Measurements from ENCODE around the gene NNT. TPM values are rescaled to one million over a fixed set of nuclear protein-coding genes. Genes with fewer than 3 reads are reported as not detected.
"Not testable (repeated sequence)": the region's sequence is repeated elsewhere in the genome, so short reads cannot be mapped to it uniquely, and the experiment has no call there.

NNT gene
- total and polyA plus RNA-seq, 9 of the 15 experiments (the other 6 are each of a cell fraction or from before 2014, with no cell fraction given) = 21.9 to 68.6 (median 42.2) TPM

- H3K9ac ChIP-seq (ENCODE audit: insufficient read depth in 1 of 2, low read depth in 2 of 2, low read length in 2 of 2); H3K4me2 ChIP-seq (ENCODE audit: insufficient read depth, low read length); H3K4me1 ChIP-seq (replicated peaks in 1 of 2; ENCODE audit: control insufficient read depth in 2 of 2, insufficient read depth in 2 of 2, low read length in 2 of 2); H3K79me2 ChIP-seq (ENCODE audit: control insufficient read depth, insufficient read depth, low read length); BruUV-seq (replicated peaks); intact Hi-C loops (cut with micrococcal nuclease); POLR2A ChIA-PET; H3K27me3 ChIP-seq (ENCODE audit: control insufficient read depth in 2 of 2, insufficient read depth in 2 of 2, low read length in 2 of 2); FAIRE-seq; H3K9me1 ChIP-seq (ENCODE audit: control insufficient read depth, insufficient read depth, low read length); H3K4me3 ChIP-seq; H3K27ac ChIP-seq (ENCODE audit: extremely low read depth, low read depth, low read length); H2AFZ ChIP-seq (ENCODE audit: low read depth, low read length); ATAC-seq; H3K9me3 ChIP-seq (replicated peaks; ENCODE audit: control insufficient read depth, insufficient read depth, low read depth, low read length); DNase-seq (ENCODE audit: extremely low read depth in 1 of 4, low spot score in 3 of 4); H4K20me1 ChIP-seq (replicated peaks; ENCODE audit: control insufficient read depth, insufficient read depth, low read length); in situ Hi-C loops (cut with MboI): not testable (repeated sequence)
- TF ChIP-seq KDM1A (IDR thresholded peaks at IDR 0.05) (peak in 1 of 2 experiments; percentile 46; a peak in 2 of 4 replicates), ZNF146 (CRISPR knock-in tag; IDR thresholded peaks at IDR 0.05; ENCODE audit: unreplicated experiment) (peak; percentile 73), RBM25 (IDR thresholded peaks at IDR 0.05; ENCODE audit: low read depth, low read length, severe bottlenecking) (peak; percentile 7)
- CTCF ChIA-PET (ENCODE audit: low intra/inter-chr PET ratio) = interaction anchor here (0.7 kb wide), 1 partner anchor 626 kb away, joined by 4 read pairs; no protein-coding TSS in a partner anchor
- peaks cover 27% of the 10 kb centered on the region; the same call in 2 of the 3 replicates for H3K36me3 ChIP-seq (ENCODE audit: control insufficient read depth, insufficient read depth, low read length)
- 88% methylated on average over 1 of the region's 1 CpG for WGBS (ENCODE audit: insufficient coverage, low coverage, missing lambda C conversion rate)
Observed at GRCh38 chr5:43706576-43706975, 103.6 kb downstream of the NNT start.

- TF ChIP-seq, protein P1, sequence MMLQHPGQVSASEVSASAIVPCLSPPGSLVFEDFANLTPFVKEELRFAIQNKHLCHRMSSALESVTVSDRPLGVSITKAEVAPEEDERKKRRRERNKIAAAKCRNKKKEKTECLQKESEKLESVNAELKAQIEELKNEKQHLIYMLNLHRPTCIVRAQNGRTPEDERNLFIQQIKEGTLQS (IDR thresholded peaks at IDR 0.05) = 0 out of 2 replicates have a peak, but pooled peaks have one; percentile 28
- TF ChIP-seq, protein P1 (CRISPR knock-in tag; conservative IDR thresholded peaks at IDR 0.05) = no peak
- no peak for TF ChIP-seq KDM5B (IDR thresholded peaks at IDR 0.05; ENCODE audit: insufficient replicate concordance, low read depth, low read length)
- ChIA-PET POLR2A (no interaction called here), CTCF (ENCODE audit: low intra/inter-chr PET ratio) (no interaction called here)
- peak; percentile 36; the same call in 2 of the 3 replicates for ATAC-seq
- Histone ChIP-seq H3K79me2 (ENCODE audit: control insufficient read depth, insufficient read depth, low read length) (no peaks in the 10 kb centered on the region), H2AFZ (ENCODE audit: low read depth, low read length) (no peak overlapping the region), H3K4me3 (no peak overlapping the region), H4K20me1 (replicated peaks; ENCODE audit: control insufficient read depth, insufficient read depth, low read length) (no peaks in the 10 kb centered on the region), H3K4me2 (ENCODE audit: insufficient read depth, low read length) (no peak overlapping the region), H3K4me1 (replicated peaks in 1 of 2; ENCODE audit: control insufficient read depth in 2 of 2, insufficient read depth in 2 of 2, low read length in 2 of 2) (no peaks in the 10 kb centered on the region), H3K36me3 (ENCODE audit: control insufficient read depth, insufficient read depth, low read length) (no peaks in the 10 kb centered on the region), H3K27me3 (ENCODE audit: control insufficient read depth in 2 of 2, insufficient read depth in 2 of 2, low read length in 2 of 2) (no peaks in the 10 kb centered on the region), H3K9ac (ENCODE audit: insufficient read depth in 1 of 2, low read depth in 2 of 2, low read length in 2 of 2) (no peak overlapping the region), H3K9me1 (ENCODE audit: control insufficient read depth, insufficient read depth, low read length) (no peaks in the 10 kb centered on the region), H3K9me3 (replicated peaks; ENCODE audit: control insufficient read depth, insufficient read depth, low read depth, low read length) (no peaks in the 10 kb centered on the region), H3K27ac (ENCODE audit: extremely low read depth, low read depth, low read length) (no peak overlapping the region)
- in situ Hi-C loops (cut with MboI) = no loop called here
- intact Hi-C loops (cut with micrococcal nuclease) = no loop called here
- no peak for DNase-seq (ENCODE audit: extremely low read depth in 1 of 4, low spot score in 3 of 4)
- WGBS (ENCODE audit: insufficient coverage, low coverage, missing lambda C conversion rate) = 23% methylated on average over 6 of the region's 6 CpGs
- BruUV-seq (replicated peaks) = no TSS peak
- peak; percentile 40 for FAIRE-seq
Observed at GRCh38 chr5:43711496-43711895, 108.5 kb downstream of the NNT start.

All from K562 (cell line).